Measurements from ENCODE around the gene MEOX1. TPM values are rescaled to one million over a fixed set of nuclear protein-coding genes. Genes with fewer than 3 reads are reported as not detected.

MEOX1 gene
- total RNA-seq, 1 donor from 2014 or later, result 11.1 TPM

DNA sequence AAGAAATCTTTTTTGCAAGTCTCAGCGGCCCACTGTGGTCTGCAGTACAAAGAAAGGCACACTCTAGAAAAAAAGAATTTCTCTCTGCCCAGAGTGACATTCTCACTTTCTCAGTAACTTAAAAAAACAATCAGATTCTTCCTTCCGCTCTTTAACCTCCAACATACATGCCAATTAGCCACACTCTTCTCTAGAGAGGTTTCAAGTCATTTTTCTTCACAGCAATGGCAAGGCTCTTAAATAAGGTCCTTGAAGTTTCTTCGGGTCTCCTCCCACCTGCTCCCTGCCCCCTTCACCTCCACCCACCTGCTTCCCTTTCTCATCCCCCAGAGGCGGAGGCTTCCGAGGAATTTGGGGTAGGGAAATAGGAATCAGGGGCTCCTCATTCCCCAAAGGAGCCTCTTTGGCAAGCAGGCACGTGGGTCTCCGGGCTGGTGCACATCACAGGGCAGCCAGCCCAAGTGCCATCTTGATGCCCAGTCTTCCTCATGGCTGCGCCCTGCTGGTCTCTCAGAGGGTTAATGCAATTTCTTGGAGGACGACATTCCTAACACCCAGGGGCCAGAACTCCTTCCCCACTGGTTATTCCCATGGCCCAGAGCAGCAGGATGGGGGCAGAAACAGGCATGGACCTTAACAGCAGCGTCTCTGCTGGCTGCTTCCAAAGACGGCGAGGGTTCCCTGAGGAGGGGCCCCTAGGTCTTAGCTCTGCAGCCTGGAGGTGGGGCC, 855 bp upstream of the MEOX1 start:
- intact Hi-C loops (cut with micrococcal nuclease), result no loop called here
- DNase-seq (no peak), ATAC-seq (no peak)

DNA sequence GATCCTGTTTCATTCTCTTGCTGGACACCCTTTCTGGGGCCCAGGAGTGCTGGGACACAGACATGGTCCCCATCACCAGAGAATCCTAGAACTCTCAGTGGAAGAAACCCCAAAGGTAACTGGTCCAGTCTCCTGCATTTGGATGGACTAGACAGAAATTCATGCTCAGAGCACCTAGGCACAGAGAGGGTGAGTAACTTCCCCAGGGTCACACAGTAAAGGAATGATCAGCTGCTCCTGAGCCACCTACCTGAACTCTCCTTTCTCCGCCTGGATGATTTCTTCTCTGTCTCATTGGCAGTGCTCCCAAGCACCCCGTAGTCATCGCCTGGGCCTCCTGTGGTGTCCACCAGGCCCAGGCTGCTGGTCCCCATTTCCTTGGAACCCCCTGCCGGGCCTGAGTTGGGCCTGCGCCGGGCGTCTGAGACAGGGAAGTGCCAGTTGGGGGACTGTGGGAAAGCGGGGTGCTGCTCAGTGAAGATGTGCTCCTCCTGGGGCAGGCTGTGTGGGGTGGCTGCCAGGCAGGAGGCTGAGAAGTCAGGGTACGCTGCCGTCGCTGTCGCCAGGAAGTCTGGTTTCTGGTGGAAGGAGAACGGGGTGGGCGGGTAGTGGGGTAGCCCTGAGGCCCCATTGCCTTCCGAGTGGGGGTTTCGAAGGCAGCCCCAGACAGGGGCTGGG, 767 bp downstream of the MEOX1 start:
- intact Hi-C loops (cut with micrococcal nuclease), result no loop called here
- DNase-seq (no peak), ATAC-seq (no peak)

DNA sequence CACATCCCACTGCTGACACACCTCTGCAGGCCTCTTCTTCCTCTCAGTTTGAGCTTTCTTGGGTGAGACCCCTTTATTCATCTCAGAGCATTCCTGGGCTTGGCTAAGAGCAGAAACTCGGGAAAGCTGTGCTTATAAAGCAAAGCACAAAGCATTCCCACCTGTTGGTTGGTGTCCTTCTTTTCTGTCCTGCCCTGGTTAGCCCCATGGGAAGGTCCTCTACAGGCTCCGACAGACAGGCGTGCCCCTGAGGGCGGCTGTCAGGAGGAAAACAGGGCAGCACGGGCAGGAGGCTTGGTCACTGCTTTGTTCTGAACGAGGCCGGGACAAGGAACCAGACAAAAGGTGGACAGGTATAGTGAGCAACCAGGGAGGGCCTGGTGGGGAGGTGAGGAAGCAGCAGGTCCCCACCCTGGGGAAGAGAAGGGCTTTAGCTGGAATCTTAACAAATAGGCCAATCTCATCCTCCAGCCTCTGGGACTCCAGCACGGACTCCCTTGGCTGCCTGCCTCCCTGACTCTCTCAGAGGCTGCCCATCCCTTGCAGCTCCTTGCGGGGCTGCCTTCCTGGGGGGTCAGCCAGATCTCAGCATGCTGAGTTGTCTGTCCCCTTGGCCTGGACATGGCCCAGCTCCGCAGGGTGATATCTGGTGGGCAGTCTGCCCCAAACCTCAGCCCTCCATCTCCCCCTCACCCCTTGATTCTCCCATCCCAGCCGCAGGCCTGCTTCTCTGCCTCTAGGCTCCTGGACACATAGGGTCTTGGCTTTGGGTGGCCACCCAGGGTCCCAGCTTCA, 1.7 kb downstream of the MEOX1 start:
- ATAC-seq, result peak; percentile 26
- intact Hi-C loops (cut with micrococcal nuclease), result no loop called here
- no peak for DNase-seq

DNA sequence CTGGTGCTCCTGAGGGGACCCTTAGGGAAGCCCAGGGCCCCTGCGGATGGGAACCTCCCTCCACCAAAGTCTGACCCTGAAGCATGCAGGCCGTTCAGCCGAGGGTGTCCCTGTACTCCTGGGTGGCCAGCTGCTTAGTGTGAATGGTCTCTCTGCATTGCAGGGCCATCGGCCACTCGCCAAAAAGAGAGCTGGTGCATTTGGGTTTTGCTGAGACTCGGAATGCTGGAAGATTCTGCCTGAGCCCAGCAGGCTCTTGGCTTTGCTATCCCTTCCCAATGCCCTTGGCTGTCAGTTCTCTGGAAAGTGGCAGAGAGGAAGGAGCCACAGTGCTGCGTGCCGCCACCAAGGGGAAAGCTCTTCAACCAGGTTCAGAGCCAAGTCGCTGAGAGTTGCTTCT, 2.8 kb downstream of the MEOX1 start:
- DNase-seq (no peak), ATAC-seq (peak; percentile 20)
- intact Hi-C loops (cut with micrococcal nuclease), result no loop called here

DNA sequence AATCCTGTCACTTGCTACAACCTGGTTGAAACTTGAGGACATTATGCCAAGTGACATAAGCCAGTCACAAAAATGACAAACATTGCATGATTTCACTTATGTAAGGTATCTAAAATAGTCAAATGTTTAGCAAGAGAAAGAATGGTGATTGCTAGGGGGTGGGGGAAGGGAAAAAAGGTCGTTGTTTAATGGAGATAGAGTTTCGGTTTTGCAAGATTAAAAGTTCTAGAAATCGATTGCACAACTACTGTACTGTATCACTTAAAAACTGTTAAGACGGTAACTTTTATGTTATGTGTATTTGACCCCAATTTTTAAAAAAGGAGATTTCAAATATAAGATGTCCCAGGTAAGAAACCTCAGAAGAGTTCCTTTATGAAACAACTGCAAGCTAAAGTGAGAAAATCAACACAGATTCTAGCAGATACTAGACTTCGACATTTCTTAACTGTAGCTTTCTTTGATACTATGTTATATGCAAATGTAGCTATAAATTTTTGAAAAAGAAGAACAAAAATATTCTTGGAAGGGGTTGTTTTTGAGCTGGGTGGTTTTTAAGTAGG, 5.9 kb downstream of the MEOX1 start:
- intact Hi-C loops (cut with micrococcal nuclease), result no loop called here
- DNase-seq, result no peak
- no peak for ATAC-seq

DNA sequence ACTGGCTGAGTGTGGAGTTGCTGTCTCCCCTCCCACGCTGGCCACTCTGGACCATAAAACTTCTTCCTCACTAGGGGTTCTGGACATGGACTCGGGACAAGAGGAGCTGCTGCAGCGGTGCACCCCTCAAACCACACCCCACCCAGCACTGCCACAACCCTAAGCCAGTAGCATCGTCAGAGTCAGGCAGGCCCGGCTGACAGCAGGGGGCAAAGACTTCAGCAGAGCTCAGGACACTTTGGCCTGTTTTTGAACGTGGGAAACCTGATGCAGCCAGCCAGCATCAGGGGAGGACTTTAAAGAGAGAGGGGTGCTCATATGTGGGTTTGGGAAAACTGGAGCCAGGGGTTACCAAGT, 9.6 kb downstream of the MEOX1 start:
- DNase-seq (no peak), ATAC-seq (no peak)
- intact Hi-C loops (cut with micrococcal nuclease), result no loop called here

DNA sequence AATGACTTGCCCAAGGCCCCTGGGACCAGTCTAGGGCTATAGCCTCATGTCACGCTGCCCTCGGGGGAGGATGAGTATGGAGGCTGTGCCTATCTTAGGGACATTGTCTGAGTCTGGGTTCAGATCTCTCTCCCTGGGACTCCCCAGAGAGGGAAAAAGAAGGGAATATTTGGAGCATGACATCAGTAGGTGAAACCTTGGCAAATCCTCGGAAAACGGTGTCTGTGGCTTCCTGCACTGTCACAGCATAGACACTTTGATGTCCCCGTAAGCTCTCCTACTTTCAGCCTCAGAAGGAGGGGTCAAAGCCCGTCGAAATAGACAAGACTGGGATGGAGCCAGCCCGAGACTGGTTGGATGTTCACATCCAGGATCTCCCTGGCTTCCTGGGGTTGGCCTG, 11.3 kb downstream of the MEOX1 start:
- intact Hi-C loops (cut with micrococcal nuclease), result no loop called here

DNA sequence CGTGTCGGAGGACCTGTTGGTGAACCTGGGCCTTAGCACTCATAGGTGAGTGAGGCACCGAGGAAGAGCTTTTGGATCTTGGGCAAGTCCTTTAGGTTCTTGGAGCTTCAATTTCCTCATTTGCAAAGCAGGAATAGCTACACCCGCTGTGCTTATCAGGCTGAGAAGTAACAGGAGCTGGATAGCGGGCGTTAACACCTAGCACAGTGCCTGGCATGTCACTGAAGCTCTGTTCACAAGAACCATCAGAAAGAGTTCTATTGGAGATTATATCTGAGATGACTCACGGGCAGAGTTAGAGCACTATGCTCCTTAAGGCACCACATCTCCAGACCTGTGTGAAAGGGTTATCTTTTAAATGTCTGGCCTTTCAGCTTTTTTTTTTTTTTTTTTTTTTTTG, 12.8 kb downstream of the MEOX1 start:
- DNase-seq (no peak), ATAC-seq (no peak)
- intact Hi-C loops (cut with micrococcal nuclease), result no loop called here

More for the DNA sequence above, 11.3 kb downstream of the MEOX1 start:
- DNase-seq (no peak), ATAC-seq (no peak)

DNA sequence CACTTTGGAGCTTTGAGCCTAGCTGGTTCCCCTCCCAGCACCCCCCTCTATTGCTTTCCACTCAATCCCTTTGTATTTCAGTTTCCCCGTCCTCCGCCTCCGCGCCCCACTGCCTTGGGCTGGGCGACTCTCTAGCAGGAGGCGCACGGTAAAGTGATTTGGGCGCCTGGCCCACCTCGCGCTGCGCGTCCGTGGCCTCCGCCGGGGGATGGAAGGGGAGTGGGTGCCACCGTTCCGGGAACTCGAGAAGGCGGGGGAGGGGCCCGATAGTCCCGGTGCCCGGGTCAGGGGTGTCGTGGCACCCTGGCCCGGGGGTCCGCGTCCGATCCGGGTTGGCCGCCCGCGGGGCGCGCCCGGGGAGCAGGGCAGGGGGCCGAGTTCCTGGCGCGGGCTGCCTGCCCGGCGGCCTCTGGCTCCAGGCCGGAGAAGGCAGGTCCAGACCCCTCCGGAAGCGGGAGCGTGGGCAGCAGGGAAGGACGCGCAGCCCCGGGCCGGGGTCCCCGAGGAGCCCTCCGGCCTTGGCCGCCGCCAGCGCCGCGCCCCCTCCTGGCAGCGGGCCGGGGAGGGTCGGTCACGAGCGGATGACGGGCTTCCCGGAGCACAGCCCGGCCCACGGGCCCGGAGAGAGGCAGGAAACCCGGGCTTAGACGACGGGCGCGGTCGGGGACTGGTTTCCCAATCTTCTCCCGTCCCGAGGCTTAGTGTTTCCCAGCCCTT, 15.8 kb downstream of the MEOX1 start:
- DNase-seq (peak; percentile 89), ATAC-seq (peak; percentile 88)
- intact Hi-C loops (cut with micrococcal nuclease), result no loop called here

DNA sequence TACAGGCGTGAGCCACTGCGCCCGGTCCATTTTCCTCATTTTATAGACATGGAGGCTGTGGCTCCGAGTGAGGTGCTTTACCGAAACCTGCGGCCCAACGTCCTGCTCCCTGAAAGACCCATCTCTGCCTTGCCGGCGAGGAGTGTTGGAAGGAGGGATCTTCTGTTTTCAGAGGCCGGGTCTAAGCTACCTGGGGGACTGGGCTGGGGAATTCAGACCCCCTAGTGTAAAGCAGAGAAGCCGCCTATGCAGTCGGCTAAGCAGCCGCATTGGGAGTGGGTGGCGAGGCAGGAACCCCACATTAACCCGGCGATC, 16.3 kb downstream of the MEOX1 start:
- DNase-seq (no peak), ATAC-seq (no peak)
- intact Hi-C loops (cut with micrococcal nuclease), result no loop called here

DNA sequence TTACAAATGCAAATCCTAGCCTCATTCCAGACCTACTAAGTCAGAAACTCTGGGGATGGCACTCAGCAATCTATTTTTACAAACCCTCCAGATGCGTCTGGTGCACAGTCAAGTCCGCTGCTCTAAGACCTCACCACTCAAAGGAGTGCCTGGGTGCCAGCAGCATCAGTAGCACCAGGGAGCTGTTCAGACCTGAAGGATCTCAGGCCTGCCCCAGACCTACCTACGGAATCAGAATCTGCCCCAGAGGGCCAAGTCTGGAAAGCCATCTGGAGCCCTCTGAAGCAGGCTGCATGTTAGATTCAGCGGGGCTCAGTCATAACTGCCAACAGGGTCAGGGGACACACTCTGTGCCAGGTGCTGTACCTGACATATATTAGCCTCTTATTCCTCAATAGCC, 17.6 kb downstream of the MEOX1 start:
- DNase-seq (no peak), ATAC-seq (no peak)
- intact Hi-C loops (cut with micrococcal nuclease), result no loop called here

DNA sequence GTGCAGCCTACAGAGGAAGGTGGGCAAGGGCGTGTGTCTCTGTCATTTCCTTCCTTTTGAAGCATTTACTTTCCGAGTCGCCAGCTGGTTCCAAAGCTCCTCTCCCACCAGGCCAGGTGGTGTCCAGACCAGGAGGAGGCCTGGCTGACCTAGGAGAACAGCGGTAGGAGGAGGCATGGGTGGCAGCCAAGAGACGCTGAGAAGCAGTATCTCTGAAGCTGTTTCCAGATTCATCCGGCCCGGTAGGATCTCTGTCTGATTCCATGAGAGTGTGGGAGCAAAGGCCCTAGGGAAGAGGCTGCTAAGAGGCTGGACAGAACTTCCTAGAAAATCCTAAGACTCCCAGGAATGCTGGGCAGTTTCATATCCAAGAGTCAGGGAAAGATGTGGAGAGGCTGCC, 20.3 kb downstream of the MEOX1 start:
- ATAC-seq (peak; percentile 17), DNase-seq (peak; percentile 47)
- intact Hi-C loops (cut with micrococcal nuclease), result no loop called here

DNA sequence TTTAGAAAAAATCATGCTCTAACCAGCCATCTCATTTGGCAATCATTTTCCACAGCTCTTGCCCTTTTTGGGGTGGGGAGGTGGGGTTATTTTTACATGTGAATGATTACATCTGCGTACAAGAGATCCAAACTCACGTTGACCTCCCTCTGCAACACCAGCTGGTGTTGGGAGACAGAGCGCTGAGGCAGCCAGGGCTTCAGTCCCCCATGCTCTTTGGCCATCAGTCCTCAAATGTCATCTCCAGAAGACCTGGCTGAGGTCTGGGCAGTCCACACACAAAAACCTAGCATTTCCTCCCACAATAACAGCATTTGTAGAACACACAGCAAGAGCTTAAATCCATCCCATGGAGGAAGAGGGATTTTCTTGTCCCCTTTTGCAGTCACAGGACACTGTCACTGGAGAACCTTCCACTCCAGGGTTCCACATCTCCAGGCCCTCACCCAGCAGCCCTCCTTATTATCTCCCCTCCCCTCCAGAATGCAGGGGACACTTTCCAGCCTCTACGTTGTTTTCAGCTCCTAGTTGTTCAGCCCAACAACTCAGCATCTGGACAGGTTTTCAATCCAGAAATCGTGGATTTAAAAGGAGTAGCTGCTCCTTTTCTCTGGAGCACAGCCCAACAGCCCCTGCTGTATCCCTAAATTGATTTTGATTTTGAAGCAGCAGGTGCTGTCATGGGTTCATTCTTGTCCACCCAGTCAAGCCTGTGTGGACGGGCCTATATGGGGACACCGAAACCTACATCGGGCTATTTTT, 21.1 kb downstream of the MEOX1 start:
- intact Hi-C loops (cut with micrococcal nuclease), result no loop called here
- DNase-seq (no peak), ATAC-seq (peak; percentile 55)

DNA sequence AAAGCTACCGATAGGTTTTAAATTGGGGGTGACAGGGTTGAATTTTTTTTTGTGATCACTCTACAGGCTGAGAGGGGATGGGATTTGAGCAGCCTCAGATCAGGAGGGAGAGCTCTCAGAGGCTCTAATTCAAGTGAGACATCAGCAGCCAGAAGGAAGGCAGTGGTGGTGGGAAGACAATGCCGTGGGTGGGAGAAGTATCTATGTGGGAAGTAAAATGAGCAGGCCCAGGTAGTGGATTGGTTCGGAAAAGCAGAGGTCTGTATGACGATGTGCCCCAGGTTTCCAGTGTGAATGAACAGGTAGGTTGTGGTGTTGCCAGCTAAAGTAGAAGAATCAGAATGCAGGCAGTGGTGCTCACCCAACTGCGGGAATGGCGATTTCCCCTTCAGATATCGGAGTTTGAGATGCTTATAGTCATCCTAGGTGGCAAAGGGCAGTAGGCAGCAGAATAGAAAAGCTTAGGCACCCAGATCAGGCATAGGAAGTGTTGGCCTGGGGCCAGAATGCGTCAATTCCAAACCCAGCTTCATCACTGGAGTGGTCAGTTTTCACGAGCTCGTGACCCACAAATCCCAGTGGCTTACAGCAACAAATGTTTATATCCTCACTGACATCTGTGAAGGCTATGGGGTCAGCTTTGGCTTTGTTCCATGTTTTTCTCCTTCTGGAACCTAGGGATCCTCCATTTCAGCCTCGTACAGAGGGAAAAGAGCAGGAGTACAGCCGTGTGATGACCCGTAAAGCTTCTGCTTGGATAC, 24.0 kb downstream of the MEOX1 start:
- no peak for ATAC-seq
- no peak for DNase-seq
- intact Hi-C loops (cut with micrococcal nuclease), result no loop called here

DNA sequence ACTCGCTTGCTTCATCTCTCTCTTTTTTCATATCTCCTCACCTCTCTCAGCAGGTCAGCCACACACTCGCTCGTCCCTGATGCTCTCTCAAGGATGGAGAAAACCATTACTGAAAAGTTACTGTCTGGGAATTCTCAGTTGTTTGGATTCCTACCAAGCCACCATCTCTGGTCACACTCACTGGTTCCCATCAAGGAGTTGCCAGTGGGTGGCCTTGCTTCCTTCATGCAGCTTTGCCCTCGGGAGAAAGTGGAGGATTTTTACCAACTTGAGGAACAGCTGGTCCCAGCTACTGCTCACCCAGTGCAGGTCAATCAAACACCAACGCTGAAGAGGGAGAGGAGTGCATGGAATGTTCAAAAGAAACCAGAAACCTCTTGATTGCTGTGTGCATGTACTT, 25.3 kb downstream of the MEOX1 start:
- intact Hi-C loops (cut with micrococcal nuclease), result no loop called here
- no peak for DNase-seq
- no peak for ATAC-seq

DNA sequence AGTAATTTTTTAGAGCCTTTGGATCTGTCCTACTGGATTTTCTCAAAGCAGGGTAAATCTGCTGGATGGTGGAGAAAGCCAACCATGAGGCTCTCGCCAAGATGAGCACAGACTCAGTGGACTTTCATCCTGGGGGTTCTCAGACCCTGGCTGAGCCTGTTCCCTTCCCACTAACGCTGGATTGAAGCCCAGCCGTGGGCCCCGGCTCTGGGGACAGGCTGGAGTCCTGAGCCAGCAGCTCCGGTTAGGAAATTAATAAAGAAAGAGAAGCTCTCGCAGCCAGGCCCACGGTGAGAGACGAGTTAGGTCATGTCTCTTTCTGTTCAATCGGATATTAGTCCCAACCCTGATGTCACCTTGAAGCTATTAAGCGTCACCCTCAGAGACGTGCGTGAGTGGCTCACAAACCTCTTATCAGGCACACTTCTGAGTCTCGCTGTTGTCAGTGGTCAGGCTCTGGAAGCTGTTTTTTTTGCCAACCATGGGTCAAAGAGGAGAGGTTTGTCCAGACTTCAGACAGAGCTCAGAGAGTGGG, 27.1 kb downstream of the MEOX1 start:
- intact Hi-C loops (cut with micrococcal nuclease), result no loop called here
- peak; percentile 62 for DNase-seq
- ATAC-seq, result peak; percentile 83

DNA sequence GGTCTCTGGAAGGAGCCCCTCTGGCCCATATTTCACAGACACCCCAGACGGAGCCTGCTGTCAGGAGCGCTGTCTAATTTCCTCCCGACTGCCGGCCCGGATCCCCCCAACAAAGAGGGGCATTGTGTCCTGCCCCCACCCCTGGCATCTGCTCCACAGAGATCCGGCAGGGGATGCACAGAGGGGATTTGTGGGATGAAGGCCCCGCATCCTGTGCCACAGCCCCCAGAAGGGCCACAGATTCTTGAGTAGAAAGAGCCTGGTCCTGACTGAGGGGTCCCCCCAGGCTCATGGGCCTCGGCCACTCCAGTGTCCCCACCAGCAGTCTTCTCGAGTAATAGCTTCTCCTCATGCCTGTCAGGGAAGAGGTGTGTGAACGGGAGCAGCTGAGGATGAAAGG, 29.5 kb downstream of the MEOX1 start:
- intact Hi-C loops (cut with micrococcal nuclease), result no loop called here
- DNase-seq (no peak), ATAC-seq (no peak)

DNA sequence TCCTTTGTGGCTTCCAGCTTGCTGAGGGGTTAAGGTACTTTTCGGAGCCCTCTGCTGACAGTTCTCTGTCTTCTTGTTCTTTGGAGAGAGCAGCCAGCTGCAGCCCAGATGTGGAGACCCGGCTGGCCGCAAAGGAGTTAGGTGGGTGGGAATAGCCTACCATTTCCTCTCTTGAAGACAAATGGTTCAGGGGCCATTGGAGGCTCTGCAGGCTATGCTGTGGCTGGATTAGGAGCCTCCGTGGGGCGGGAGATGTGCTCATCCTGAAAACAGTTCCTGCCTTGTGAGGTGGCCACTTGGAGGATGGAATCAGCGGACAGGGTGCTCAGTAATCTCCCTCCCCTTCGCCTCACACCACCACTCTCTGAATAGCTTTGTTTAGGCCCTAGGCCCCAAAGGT, 30.3 kb downstream of the MEOX1 start:
- intact Hi-C loops (cut with micrococcal nuclease), result no loop called here
- DNase-seq, result no peak

More for the DNA sequence above, 30.3 kb downstream of the MEOX1 start:
- ATAC-seq, result no peak
